HG03442 (cell line): ENCODE measurements around the gene TMEM163.
A peak's percentile ranks its signal among the peaks of the same experiment; 100 is the strongest.
"Not testable (repeated sequence)": the region's sequence is repeated elsewhere in the genome, so short reads cannot be mapped to it uniquely, and the experiment has no call there.

Source experiments
- ATAC-seq: cut with Tn5 transposase; IDR thresholded peaks from one replicate; pipeline ENCODE4 v1.9.1; 2021; ENCODE audit warnings: mild to moderate bottlenecking, moderate library complexity; ENCODE audit not compliant: unreplicated experiment

Gene TMEM163

DNA sequence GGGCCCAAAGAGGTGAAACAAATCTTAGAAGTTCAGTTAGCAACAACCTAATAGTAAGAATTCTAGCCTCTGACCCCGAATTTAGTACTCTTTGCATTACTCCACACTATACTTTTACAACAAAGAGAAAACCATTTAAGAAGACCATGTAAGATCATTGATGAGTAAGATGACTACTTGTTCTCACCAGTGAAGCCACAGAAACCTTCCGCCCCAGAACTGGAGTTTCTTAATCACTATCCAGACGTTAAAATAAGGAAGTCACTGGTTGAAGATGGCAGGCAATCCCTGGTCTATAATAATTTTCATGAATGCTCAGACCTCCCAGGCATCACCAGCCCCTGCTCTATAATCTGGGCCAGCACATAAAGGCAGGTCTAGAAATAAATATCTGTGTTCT is 95.0 kb downstream of the TMEM163 start:
- ATAC-seq, result peak; percentile 92

DNA sequence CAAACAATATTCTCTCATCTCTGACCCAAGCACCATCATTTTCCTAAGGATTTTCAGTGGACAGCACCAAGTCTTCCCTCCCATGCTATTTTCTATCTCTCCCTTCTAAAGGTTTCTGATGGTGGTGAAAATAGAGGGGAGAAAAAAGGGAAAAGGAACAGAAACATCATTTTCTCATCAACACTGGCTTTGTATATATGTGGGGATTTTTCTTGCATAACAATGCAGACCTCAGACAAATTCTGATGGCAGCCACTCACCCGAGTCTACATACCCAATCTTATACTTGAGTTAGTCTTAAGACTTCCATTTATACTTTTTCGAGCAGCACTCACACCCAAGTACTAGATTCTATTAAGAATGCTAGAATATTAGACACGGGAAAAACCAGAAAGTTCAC is 95.8 kb downstream of the TMEM163 start:
- ATAC-seq, result no peak

DNA sequence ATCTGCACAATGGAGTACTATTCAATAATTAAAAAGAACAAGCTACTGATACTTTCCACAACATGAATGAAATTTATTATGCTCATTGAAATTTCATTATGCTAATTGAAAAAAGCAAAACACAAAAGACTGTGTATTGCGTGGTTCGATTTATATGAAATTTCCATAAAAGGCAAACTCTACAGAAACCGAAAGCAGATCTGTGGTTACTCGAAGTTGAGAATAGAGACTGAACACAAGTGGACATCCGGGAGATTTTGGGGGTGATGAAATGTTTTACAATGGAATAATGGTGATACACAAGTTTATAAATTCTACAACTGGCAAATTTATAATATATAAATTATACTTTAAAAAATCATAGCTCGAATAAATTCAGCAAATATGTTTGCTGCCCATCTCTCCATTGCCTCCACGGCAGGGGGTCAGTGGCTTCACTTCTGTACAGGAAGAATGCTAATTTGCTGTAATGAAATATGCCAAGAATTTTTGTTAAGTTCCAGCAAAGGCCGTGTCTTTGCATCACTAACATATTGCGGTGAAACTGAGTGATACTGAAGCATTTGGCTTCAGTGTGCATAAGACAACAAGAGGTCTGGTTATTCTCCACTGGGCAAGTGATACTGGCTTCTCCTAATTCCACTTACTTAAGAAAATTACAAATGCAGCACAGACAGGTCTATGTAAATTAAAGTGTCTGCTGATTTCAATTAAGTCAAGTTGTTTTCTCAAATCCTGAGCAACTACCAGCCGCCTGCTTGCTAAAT is 96.7 kb downstream of the TMEM163 start:
- no peak for ATAC-seq

DNA sequence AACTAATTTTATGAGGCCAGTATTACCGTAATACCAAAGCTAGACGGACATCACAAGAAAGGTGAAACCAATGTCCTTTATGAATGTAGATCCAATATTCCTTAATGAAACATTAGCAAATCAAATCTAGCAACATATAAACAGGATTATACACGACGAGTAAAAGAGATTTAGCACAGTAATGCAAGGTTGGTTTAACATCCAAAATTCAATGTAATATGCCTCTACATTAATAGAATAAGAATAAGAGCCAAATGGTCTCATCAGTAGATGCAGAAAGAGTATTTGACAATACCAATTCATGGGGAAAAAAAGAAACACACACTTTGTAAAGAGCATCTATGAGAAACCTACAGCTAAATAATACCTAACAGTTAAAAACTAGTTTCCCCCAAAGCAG is 99.5 kb downstream of the TMEM163 start:
- no peak for ATAC-seq

DNA sequence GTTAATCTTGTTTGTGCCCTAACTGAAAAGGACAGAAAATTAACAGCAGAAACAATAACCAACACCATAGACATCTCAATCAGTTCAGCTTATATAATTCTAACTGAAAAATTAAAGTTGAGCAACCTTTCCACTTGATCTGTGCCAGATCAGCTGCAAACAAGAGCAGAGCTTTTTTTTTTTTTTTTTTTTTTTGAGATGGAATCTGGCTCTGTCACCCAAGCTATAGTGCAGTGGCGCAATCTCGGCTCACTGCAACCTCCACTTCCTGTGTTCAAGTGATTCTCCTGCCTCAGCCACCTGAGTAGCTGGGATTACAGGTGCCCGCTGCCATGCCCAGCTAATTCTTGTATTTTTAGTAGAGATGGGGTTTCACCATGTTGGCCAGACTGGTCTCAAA is 103.3 kb downstream of the TMEM163 start:
- ATAC-seq, result not testable (repeated sequence)

DNA sequence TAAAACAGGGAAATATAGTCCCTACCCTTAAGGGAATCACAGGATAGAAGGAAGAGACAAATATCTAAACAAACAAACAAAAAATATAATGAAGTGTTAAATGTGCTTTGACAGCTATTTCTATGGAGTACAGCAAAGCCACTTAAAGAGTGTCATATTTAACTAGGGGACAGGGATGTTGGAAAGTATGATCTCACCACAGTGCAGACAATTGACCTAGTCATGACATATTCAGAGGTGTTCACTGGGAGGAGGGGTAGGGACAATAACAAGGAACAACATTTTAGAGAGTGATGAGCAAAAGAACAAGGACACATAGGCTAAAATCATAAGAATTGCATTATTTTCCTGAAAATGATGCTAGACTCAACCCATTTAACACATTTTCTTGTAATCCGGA is 107.5 kb downstream of the TMEM163 start:
- ATAC-seq, result no peak

DNA sequence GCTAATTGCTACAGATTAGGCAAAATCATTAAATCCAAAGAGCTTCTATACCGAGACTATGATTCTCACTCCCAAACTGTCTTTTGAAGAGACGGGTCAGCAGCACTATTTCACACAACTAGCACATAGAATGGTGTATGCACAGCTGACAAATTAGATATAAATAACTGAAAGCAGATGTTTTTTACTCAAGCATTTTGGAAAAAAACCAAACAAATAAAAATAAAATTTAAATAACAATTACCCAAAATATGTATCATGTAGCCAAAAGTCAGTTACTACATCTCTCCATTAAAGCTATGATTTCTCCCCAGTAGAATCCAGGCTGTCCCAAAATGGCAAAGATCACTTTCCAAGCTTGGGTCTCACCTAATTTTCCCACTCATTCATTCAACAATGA is 107.9 kb downstream of the TMEM163 start:
- ATAC-seq, result no peak

DNA sequence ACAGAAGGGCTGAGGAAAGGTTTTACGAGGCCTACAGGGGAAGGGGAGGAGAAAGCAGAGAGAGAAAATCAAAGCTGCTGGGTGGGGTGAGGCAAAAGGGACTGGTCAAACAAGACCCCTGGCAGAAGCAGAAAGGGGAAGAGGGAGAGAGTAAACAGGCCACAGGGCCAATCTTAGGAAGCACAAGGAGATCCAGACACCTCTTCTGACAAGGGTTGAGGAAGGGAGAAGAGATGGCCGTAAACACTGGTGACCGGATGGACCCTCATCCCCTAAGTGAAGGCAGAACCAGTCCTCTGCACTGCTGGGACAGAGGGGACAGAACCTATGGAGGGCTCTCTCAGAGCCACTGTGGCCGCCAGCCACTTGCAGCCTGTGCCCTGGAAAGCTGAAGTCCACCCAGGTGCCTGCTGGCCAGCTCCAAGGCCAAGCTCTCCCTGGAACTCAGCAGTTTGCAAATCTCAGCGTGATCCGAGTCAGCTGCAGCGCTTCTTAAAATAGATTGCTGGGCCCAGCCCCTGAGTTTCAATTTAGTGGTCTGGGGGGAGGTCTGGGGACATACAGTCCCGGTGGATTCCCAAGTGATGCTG is 108.8 kb downstream of the TMEM163 start:
- ATAC-seq, result no peak

DNA sequence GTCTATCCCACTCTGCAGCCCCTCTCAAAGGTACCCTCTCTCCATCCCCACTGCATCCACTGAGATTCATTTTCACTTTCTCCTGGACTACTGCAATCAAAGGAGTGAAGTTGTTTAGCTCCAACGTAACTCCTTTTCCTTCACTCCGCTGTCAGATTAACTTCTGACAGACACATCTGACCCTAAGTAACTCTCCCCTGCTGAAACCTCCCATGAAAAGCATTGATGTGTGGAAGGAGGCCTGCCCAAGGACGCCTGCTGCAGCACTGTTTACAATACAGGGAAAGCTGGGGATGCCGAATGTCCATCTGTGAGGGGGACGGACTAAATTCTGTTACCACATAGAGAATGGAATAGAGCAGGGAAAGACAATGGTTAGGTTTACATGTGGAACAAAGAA is 114.8 kb downstream of the TMEM163 start:
- ATAC-seq, result no peak

DNA sequence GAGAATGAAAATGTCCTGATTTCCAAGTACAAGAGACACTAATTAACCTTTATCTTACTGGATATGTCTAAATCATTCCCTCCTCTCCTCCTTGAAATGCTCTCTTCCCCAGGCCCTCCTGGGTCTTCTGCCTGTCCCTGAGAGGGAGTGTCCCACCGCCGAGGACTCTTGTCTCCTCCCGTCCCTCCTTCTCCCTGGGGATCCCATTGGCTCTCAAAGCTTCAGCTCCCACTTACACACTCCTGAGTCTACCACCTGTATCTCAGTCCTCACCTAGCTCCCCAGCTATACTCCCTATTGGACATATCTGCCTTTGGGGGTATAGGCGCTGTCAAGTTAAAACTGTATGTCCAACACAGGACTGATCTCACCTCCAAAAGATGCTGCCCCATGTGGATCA is 116.1 kb downstream of the TMEM163 start:
- no peak for ATAC-seq

DNA sequence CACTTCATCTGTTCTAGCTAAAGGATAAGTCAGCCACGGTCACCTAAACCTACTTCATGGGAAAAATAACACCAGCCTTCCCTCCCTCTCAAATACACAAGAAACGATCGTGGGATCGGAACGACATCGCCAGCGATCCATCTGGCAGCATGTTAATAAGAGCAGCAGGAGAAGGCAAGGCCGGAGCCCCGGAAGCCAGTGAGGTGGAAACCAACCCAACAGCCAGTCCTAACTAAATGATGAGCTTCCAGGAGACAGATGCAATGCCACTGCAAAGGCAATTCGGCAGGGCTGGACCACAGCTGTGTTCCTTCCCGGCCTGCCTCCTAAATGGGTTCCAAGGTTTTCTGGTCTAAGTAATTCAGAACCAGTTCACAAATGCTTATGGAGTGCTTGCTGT is 117.5 kb downstream of the TMEM163 start:
- ATAC-seq, result no peak

DNA sequence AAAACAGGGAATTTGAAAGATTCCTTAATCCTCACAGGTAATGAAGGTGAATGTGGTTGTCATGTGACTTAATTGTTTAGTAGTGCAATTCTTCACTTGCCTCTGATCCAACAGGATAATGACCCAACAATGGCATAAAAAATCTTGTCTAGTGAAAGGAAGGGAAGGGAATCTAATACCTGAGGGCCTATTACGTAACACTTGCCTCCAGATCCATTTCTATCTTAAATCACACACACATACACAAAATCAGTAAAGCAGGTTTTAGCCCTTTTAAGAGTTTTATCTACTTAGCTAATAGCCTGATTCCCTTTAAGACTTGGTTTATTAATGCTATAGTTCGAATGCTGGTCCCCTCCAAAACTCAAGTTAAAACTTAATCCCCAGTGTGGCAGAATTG is 118.6 kb downstream of the TMEM163 start:
- no peak for ATAC-seq

DNA sequence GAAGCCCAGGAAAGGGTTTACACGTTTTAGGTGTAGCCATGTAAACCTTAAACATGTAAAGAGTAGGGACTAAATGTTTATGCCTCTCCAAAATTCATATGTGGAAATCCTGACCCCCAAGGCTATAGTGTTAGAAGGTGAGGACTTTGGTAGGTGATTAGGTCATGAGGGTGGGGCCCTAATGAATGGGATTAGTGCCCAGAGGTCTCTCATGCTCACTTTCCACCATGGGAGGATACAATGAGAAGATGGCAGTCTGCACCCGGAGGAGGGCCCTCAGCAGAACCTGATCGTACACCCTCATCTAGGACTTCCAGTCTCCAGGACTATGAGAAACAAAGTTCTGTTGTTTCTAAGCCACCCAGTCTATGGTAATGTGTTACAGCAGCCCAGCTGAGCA is 119.6 kb downstream of the TMEM163 start:
- no peak for ATAC-seq

DNA sequence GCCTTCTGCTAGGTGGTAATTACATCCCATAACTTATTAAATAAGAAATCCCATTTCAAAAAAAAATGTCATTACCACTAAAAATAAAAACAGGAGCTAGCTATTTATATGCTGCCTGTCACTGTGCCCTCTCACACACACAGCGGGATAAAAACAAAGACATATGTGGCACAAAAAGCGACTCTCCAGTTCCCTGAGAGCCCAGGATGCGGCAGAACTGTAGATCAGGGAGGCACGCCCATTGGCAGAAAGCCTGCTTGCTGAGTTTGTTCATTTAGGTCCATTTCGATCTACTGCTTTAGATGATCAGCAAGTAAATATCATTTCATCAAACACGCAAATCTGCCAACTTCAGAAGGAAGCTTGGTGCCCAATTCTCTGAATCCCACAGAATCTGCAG is 124.4 kb downstream of the TMEM163 start:
- ATAC-seq, result no peak

DNA sequence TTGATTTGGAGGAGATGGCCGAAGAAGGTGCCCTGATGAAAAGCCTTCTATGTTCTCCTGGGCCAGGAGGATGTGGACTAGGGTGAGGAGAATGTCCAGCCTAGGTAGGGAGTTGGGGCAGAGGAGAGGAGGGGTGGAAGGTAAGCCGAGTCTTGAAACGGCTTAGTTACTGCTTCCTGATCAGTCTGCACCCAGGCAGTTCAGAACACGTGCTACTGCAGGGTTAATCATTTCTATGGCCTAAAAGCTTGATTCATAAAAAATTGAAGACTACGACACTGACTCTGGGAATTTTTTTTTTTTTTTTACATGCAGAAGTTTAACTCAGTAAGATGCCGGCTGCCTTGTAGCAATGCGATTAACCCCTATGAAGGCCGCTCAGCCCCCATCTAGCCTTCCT is 125.3 kb downstream of the TMEM163 start:
- no peak for ATAC-seq

DNA sequence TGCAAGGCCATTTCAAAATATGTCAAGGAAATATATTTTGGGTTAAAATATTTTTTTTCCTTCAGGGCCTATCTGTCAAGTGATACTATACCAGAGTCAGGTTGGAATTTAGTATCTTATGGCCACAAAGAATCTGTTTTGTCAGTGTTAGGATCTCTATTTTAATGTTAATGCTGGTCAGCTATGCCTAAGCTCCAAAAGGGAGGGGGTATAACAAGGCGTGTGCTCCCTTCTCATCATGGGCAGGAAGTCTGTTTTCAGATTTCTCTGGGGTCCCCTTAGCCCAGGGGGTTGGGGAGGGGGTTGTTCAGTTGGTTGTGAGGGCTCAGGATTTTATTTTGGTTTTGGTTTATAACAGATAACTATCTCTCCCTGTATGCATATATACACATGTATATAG is 126.4 kb downstream of the TMEM163 start:
- no peak for ATAC-seq

DNA sequence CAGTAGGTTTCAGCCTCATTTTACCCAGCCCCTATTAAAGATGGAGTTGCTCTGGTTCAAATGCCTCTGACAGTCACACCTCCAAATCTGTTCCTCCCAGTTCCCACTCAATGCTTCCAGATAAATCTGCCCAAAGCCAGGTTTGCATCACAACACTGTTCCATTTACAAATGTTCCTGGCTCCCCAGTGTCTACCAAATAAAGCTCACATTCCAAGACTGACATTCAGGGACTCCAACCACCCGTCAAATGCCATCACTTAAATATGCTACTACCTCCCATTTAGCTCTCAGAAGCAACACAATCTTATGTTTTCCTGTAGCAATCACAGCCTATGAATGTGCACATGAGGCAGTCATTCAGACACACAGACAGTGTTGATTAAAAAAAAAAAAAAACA is 127.3 kb downstream of the TMEM163 start:
- ATAC-seq, result no peak

DNA sequence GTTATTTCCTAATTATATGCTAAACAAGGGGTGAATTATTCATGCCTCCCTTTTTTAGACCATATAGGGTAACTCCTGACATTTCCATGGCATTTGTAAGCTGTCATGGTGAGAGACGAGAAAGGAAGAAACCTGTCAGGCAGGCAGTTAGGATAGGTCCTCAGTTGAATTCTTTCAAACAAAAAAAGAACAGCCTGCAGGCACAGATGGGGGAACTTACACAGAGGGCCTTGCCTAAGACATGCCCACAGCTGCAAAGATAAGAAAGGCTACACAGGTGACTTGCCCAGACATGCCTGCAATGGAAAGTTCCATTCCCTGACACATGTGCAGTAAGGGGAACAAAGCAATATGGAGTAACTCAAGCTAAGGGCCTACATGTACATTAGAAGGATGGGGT is 128.1 kb downstream of the TMEM163 start:
- ATAC-seq, result no peak

DNA sequence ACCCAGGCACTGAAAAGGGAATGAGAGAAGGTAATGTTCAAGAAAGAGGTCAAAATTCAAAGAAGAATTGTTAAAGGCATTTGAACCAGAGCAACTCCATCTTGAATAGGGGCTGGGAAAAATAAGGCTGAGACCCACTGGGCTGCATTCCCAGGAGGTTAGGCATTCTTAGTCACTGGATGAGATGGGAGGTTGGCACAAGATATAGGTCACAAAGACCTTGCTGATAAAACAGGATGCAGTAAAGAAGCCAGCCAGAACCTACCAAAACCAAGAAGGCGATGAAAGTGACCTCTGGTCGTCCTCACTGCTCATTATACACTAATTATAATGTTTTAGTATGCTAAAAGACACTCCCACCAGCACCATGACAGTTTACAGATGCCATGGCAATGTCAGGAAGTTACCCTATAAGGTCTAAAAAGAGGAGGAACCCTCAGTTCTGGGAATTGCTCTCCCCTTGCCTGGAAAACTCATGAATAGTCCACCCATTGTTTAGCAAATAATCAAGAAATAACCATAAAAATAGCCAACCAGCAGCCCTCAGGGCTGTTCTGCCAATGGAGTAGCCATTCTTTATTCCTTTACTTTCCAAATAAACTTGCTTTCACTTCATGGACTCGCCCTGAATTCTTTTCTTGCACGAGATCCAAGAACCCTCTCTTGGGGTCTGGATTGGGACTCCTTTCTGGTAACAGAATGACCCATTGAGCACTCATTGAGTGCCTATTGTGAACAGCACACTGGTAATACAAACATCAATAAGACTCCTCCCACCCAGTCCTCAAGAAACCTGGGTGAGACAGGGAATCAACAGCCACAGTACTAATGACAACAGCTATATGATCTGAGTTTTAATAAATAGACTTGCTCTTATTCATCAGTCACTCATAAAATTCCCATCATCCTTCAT is 129.4 kb downstream of the TMEM163 start:
- not testable (repeated sequence) for ATAC-seq

DNA sequence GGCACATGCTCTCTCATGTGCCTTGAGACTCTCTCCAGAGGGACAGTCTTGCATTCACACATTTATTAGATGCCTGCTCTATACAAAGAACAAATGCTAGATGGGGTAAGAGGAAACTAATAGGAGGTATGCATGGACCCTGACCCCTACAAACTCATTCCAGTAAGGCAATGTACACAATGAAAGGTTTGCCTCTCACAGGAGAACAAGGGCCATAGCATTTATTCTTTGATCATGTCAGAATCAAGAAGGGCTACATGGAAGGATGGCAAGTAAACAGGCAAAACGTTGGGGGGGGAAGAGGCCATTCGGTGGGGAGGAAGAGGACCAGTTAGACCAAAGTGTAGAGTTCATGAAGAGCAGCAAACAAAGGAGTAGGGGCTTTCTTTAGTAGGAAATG is 130.2 kb downstream of the TMEM163 start:
- ATAC-seq, result no peak

DNA sequence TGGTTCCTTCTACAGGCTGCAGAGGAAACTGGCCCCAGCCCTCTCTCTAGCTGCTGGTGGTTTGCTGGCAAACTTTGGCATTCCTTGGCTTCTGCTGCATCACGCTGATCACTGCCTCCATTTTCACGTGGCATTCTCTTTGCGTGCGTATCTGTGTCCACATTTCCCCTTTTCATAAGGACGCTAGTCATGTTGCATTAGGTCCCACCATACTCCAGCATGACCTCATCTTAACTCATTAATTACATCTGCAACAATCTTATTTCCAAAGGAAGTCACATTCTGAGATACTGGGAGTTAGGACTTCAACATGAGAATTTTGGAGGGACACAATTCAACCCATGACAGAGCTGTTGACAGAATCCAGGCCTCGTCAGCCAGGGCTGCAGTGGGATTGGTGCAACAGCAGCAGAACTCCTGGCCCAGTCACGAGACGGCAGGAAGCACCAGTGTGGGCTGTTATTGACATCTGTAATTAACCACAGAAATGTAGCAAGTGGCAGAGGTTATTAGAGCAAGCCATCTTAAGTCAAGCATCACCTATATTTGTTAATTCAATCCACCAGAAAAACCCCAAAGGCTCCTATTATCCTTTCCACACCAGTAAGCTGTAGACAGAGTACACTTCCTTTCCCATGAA is 132.4 kb downstream of the TMEM163 start:
- ATAC-seq, result no peak
